Testis (tissue), 3 donors: ENCODE measurements around the gene BAIAP2L1. TPM values are rescaled to one million over a fixed set of nuclear protein-coding genes. Genes with fewer than 3 reads are reported as not detected.

Experiments used
- DNase-seq: peaks from one replicate; pipeline ENCODE4 v3.0.0-alpha.2; 2019
- H3K27ac ChIP-seq, 2 donors: fragments of 200-600 bp; sonication (generic); one replicate each; pipeline ENCODE4 v1.5.1; 2019
- H3K27me3 ChIP-seq: fragments of 200-600 bp; sonication (generic); one replicate; pipeline ENCODE4 v1.5.1; 2019
- H3K36me3 ChIP-seq: fragments of 200-600 bp; sonication (generic); one replicate; pipeline ENCODE4 v1.5.1; 2017; ENCODE audit warnings: low read depth; ENCODE audit errors: missing control alignments
- H3K4me1 ChIP-seq: fragments of 200-600 bp; sonication (generic); one replicate; pipeline ENCODE4 v1.5.1; 2019
- H3K4me3 ChIP-seq, 2 donors: fragments of 200-600 bp; sonication (generic); one replicate each; pipeline ENCODE4 v1.5.1; 2017 to 2019
- H3K9me3 ChIP-seq: fragments of 200-600 bp; sonication (generic); one replicate; pipeline ENCODE4 v1.5.1; 2017
- POLR2A ChIP-seq: fragments of 450-650 bp; IDR thresholded peaks from one replicate; pipeline ENCODE4 v1.6.1; 2017; ENCODE audit warnings: antibody characterized with exemption, mild to moderate bottlenecking, moderate library complexity
- whole genome bisulfite sequencing, 2 donors: methylation state at CpG; one replicate each; pipeline ENCODE4 v1.1.5; 2018; 5-methylcytosine and 5-hydroxymethylcytosine counted together
- intact Hi-C: fragments of 100-400 bp; cut with DNase I; formaldehyde crosslinking; loops from one replicate; pipeline ENCODE4 v1.15.1; 2023; ENCODE audit warnings: low total_unique reads
- polyA plus RNA-seq: library from polyadenylated mRNA; stranded (reverse); fragments of 350-450 nt; fragmentation: Illumina TruSeq; extraction: RNeasy Lipid Tissue Mini Kit (QIAGEN cat#74804); gene quantifications from one replicate; pipeline ENCODE4 v1.2.3, GENCODE V29; 2014; ENCODE audit warnings: low read depth, low replicate concordance; ENCODE audit not compliant: insufficient read depth
- total RNA-seq, 2 donors: library from RNA; depleted of rRNA; stranded (reverse); fragments of >200 nt; gene quantifications; one replicate each; pipeline ENCODE4 v1.2.3, GENCODE V29; 2016
- TF ChIP-seq, protein P1 (sequence below), 3 experiments: fragments of 450-650 bp in 2 of 3; fragments of 200-600 bp in 1 of 3; sonication (generic) in 1 of 3; IDR thresholded peaks; one replicate each; pipeline ENCODE4 v1.5.1; 2016 to 2019; ENCODE audit warnings: antibody characterized with exemption in 3 of 3, mild to moderate bottlenecking in 2 of 3, moderate library complexity in 1 of 3

BAIAP2L1 gene
- total and polyA plus RNA-seq, 3 donors from 2014 or later: 16.8 to 24.2 (median 23.5) TPM

DNA sequence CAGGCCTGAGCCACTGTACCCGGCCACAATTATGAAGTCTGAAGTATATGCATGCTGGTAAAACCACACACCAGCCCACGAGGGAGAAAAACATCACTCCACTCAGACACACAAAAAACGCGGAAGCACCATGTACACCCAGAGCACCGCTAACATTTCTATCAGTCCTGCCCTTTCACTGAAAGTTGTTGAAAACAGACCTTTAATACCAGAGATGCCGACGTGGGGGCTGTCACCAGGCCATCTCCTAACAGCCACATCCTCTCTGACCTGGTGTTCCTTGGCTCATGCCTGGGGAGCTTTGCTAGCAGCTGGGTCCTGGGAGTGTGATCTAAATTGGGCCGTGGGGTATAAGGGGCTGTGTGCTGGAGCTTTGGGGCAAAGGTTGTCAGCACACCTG lies 49.8 kb downstream of the BAIAP2L1 start:
- Histone ChIP-seq H3K36me3 (no peaks in the 10 kb centered on the region), H3K9me3 (no peaks in the 10 kb centered on the region), H3K27me3 (no peaks in the 10 kb centered on the region), H3K27ac (no peak overlapping the region), H3K4me1 (no peaks in the 10 kb centered on the region), H3K4me3 (no peak overlapping the region)
- no peak for DNase-seq
- TF ChIP-seq, protein P1, sequence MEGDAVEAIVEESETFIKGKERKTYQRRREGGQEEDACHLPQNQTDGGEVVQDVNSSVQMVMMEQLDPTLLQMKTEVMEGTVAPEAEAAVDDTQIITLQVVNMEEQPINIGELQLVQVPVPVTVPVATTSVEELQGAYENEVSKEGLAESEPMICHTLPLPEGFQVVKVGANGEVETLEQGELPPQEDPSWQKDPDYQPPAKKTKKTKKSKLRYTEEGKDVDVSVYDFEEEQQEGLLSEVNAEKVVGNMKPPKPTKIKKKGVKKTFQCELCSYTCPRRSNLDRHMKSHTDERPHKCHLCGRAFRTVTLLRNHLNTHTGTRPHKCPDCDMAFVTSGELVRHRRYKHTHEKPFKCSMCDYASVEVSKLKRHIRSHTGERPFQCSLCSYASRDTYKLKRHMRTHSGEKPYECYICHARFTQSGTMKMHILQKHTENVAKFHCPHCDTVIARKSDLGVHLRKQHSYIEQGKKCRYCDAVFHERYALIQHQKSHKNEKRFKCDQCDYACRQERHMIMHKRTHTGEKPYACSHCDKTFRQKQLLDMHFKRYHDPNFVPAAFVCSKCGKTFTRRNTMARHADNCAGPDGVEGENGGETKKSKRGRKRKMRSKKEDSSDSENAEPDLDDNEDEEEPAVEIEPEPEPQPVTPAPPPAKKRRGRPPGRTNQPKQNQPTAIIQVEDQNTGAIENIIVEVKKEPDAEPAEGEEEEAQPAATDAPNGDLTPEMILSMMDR (IDR thresholded peaks at IDR 0.05): no peak
- TF ChIP-seq POLR2A: no peak
- 92 to 100% methylated on average over 5 to 8 of the region's 8 CpGs for WGBS, 2 donors
- intact Hi-C loops: no loop called here

DNA sequence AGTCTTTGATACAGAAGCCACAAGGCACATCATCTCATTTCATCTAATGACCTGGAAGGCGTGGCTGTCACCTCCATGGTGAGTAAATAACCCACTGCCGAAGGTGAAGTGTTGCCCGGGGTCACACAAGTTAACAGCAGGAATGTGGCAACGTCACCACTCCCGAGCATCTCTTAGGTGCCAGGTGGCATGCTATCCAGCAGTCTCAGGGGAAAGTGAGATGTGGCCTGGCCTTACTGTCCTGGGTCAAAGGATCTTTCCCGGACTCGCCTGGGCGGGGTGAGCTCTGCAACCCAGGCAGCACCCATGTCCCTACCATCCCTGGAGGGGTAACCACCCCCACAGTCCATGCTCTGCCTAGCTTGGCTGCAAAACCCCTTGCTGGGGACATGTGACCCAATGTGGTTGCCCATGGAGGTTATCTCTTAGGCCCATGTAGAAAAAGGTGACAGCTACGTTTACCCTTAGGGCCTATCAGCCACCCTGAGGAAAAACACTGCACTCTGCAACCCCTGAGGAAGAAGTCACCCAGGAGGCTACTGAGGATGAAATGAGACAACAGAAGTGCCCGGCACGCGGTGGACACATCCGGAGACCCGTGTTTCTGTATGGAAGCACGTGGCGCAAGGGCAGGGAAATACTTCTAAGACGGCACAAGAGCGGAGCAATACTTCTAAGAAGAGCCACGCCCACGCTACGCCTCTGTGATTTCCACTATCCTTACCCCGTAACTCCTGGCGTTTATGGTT lies 52.0 kb downstream of the BAIAP2L1 start:
- Histone ChIP-seq H3K36me3 (no peaks in the 10 kb centered on the region), H3K4me3 (no peak overlapping the region), H3K27ac (no peak overlapping the region), H3K27me3 (no peaks in the 10 kb centered on the region), H3K9me3 (no peaks in the 10 kb centered on the region), H3K4me1 (no peaks in the 10 kb centered on the region)
- WGBS, 2 donors: 89 to 91% methylated on average over 22 to 23 of the region's 23 CpGs
- intact Hi-C loops: no loop called here
- no peak for DNase-seq
- TF ChIP-seq POLR2A: no peak
- TF ChIP-seq, protein P1 (IDR thresholded peaks at IDR 0.05): no peak

DNA sequence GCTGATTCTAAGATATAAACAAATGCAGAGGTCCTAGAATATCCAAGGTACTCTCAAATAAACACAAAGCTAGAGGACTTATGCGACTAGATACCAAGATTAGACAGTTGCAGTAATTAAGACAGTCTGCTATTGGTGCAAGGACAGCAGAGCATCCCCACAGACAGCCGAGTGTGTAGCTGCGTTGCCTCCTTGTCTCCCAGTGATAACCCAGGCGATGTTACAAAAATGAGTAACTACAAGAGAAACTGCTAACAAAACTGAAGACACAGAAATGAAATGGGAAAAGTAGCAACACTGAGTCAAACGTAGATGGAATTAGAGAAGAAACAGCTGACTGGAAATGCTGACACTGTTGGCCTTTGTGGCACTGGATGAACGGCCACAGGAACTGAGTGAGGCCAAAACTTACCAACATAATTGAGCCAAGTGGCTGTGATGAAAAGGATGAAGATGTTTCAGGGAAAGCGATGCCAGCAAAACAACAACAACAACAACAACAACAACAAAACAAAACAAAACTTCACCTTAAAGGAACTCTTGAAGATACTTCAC lies 54.3 kb downstream of the BAIAP2L1 start:
- Histone ChIP-seq H3K27me3 (no peaks in the 10 kb centered on the region), H3K4me1 (no peaks in the 10 kb centered on the region), H3K27ac (no peak overlapping the region), H3K36me3 (no peaks in the 10 kb centered on the region), H3K4me3 (no peak overlapping the region), H3K9me3 (no peaks in the 10 kb centered on the region)
- intact Hi-C loops: no loop called here
- WGBS, 2 donors: 72 to 75% methylated on average over 7 of the region's 7 CpGs
- no peak for DNase-seq
- TF ChIP-seq, protein P1 (IDR thresholded peaks at IDR 0.05): no peak
- no peak for TF ChIP-seq POLR2A

DNA sequence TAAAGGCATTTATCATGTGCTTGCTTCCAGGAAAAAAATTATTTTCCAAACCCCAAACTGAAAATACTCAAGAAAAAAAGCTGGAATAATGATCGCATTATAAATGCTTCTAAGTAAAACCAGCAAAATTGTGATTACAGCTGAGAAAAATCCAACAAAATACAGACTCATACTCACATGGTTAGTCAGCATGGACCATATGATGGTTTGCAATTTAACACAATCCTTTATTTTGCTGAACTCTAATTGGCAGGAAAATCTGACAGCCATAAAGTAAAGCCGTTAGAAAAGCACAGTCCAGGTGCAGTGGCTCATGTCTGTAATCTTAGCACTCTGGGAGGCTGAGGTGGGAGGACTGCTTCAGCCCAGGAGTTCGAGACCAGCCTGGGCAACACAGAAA lies 59.8 kb downstream of the BAIAP2L1 start:
- no peak overlapping the region for H3K4me3 ChIP-seq
- H3K9me3 ChIP-seq: no peaks in the 10 kb centered on the region
- no peak overlapping the region for H3K27ac ChIP-seq
- TF ChIP-seq POLR2A: no peak
- TF ChIP-seq, protein P1 (IDR thresholded peaks at IDR 0.05): no peak
- no peaks in the 10 kb centered on the region for H3K36me3 ChIP-seq
- no peak for DNase-seq
- no peaks in the 10 kb centered on the region for H3K4me1 ChIP-seq
- intact Hi-C loops: no loop called here
- H3K27me3 ChIP-seq: no peaks in the 10 kb centered on the region
- 68 to 82% methylated on average over 3 of the region's 3 CpGs for WGBS, 2 donors

DNA sequence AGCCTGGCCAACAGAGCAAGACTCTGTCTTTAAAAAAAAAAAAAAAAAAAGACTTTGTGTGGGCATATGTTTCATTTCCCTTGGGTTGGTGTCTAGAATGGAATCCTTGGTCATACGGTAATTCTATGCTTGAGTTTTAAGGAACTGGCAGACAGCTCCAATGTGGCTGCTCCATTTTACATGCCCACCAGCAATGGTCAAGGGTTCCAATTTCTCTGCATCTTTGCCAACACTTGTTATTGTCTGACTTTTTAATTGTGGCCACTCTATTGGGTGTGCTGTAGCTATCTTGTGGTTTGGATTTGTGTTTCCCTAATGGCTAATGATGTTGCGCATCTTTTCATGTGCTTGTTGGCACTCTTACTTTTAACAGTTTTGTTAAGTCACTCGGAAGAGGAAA lies 61.8 kb downstream of the BAIAP2L1 start:
- no peak for DNase-seq
- TF ChIP-seq, protein P1 (IDR thresholded peaks at IDR 0.05): no peak
- TF ChIP-seq POLR2A: no peak
- intact Hi-C loops: no loop called here
- no peaks in the 10 kb centered on the region for H3K9me3 ChIP-seq
- H3K27ac ChIP-seq: no peak overlapping the region
- 94 to 97% methylated on average over 3 of the region's 3 CpGs for WGBS, 2 donors
- H3K27me3 ChIP-seq: no peaks in the 10 kb centered on the region
- no peaks in the 10 kb centered on the region for H3K36me3 ChIP-seq
- H3K4me3 ChIP-seq: no peak overlapping the region
- no peaks in the 10 kb centered on the region for H3K4me1 ChIP-seq
